HEK293 (cell line): ENCODE data around the gene INSYN2A.

Experiments used
- CTCF ChIP-seq: fragments of 450-650 bp; formaldehyde crosslinking; IDR thresholded peaks from 2 replicates; pipeline ENCODE4 v1.5.1; 2016; ENCODE audit warnings: missing biosample characterization, missing genetic modification characterization
- GFI1B ChIP-seq: fragments of 450-650 bp; formaldehyde crosslinking; IDR thresholded peaks from 2 replicates; pipeline ENCODE4 v1.5.1; 2016; ENCODE audit warnings: missing biosample characterization, missing genetic modification characterization
- REPIN1 ChIP-seq: fragments of 450-650 bp; formaldehyde crosslinking; IDR thresholded peaks from 2 replicates; pipeline ENCODE4 v1.5.1; 2017; ENCODE audit warnings: missing biosample characterization, missing genetic modification characterization, low read depth
- ZNF707 ChIP-seq: fragments of 450-650 bp; formaldehyde crosslinking; IDR thresholded peaks from 2 replicates; pipeline ENCODE4 v1.5.1; 2016; ENCODE audit warnings: missing biosample characterization, missing genetic modification characterization
- ZSCAN30 ChIP-seq: fragments of 450-650 bp; IDR thresholded peaks from 2 replicates; pipeline ENCODE4 v1.5.1; 2018; ENCODE audit warnings: missing biosample characterization, mild to moderate bottlenecking, missing genetic modification characterization, moderate library complexity

GRCh38 chr10:127198721-127199120, 2.3 kb upstream of the INSYN2A start:
- TF ChIP-seq CTCF (tag by site-specific recombination) (no peak), GFI1B (no peak), ZSCAN30 (no peak), REPIN1 (tag by site-specific recombination) (no peak), ZNF707 (tag by site-specific recombination) (no peak)
